HG03378 (cell line): ENCODE results near the gene NDST1.

ENCODE experiments used
- ATAC-seq: cut with Tn5 transposase; IDR thresholded peaks from one replicate; pipeline ENCODE4 v1.9.1; 2021; ENCODE audit warnings: mild to moderate bottlenecking, moderate library complexity; ENCODE audit not compliant: unreplicated experiment

NDST1 gene

GRCh38 chr5:150583541-150584225 lies 75.8 kb downstream of the NDST1 start:
- ATAC-seq, result no peak

GRCh38 chr5:150584556-150585335 lies 76.8 kb downstream of the NDST1 start:
- no peak for ATAC-seq

- no peak for ATAC-seq
Observed at GRCh38 chr5:150585781-150586341, 77.9 kb downstream of the NDST1 start.

- ATAC-seq, result no peak
Observed at GRCh38 chr5:150587016-150587415, 79.1 kb downstream of the NDST1 start.

GRCh38 chr5:150587856-150588595 lies 80.1 kb downstream of the NDST1 start:
- no peak for ATAC-seq

GRCh38 chr5:150588596-150588890 lies 80.6 kb downstream of the NDST1 start:
- ATAC-seq, result no peak

GRCh38 chr5:150589862-150590601 lies 82.1 kb downstream of the NDST1 start:
- no peak for ATAC-seq

GRCh38 chr5:150590979-150591695 lies 83.2 kb downstream of the NDST1 start:
- no peak for ATAC-seq

- no peak for ATAC-seq
Observed at GRCh38 chr5:150593593-150593992, 85.7 kb downstream of the NDST1 start.

- no peak for ATAC-seq
Observed at GRCh38 chr5:150593996-150594395, 86.1 kb downstream of the NDST1 start.

GRCh38 chr5:150595466-150596031 lies 87.6 kb downstream of the NDST1 start:
- ATAC-seq, result no peak

- no peak for ATAC-seq
Observed at GRCh38 chr5:150596313-150596712, 88.4 kb downstream of the NDST1 start.

GRCh38 chr5:150596826-150597225 lies 88.9 kb downstream of the NDST1 start:
- no peak for ATAC-seq

- no peak for ATAC-seq
Observed at GRCh38 chr5:150598006-150598405, 90.1 kb downstream of the NDST1 start.

- ATAC-seq, result no peak
Observed at GRCh38 chr5:150598821-150599273, 90.9 kb downstream of the NDST1 start.

- ATAC-seq, result no peak
Observed at GRCh38 chr5:150599281-150599680, 91.3 kb downstream of the NDST1 start.

- ATAC-seq, result no peak
Observed at GRCh38 chr5:150599917-150600511, 92.1 kb downstream of the NDST1 start.

GRCh38 chr5:150600616-150601490 lies 92.9 kb downstream of the NDST1 start:
- no peak for ATAC-seq
